ENCODE results near the gene CD19.

- no peak for TF ChIP-seq CTCF (IDR thresholded peaks at IDR 0.05)
- TF ChIP-seq POLR2A (IDR thresholded peaks at IDR 0.05), result no peak
These were observed 21.4 kb upstream of the CD19 start for GRCh38 chr16:28910086-28911031.
